Lung (tissue), 12 donors: ENCODE measurements around the gene TFRC. TPM values are rescaled to one million over a fixed set of nuclear protein-coding genes. Genes with fewer than 3 reads are reported as not detected.
"Not testable (repeated sequence)": the region's sequence is repeated elsewhere in the genome, so short reads cannot be mapped to it uniquely, and the experiment has no call there.

Experiments used
- ATAC-seq: fragments of 200-7000 bp; cut with Tn5 transposase; one replicate; pipeline ENCODE4 v1.9.1; 2020; ENCODE audit warnings: moderate number of reproducible peaks; ENCODE audit not compliant: insufficient read depth, low FRiP score
- DNase-seq, 3 donors: peaks; one replicate each; pipeline ENCODE4 v3.0.0-alpha.2; 2013 to 2017
- H3K27ac ChIP-seq, 2 donors: one replicate each; pipeline ENCODE4 v1.5.1; 2013; ENCODE audit warnings: mild to moderate bottlenecking in 2 of 2, moderate library complexity in 2 of 2, control low read depth in 1 of 2, inconsistent platforms in 1 of 2, low read depth in 1 of 2, low read length in 1 of 2
- H3K27me3 ChIP-seq, 3 donors: one replicate each; pipeline ENCODE4 v1.5.1; 2013; ENCODE audit warnings: low read length in 2 of 3; ENCODE audit not compliant: control insufficient read depth in 3 of 3, insufficient read depth in 3 of 3
- H3K36me3 ChIP-seq, 4 donors: one replicate each; pipeline ENCODE4 v1.5.1; 2013; ENCODE audit warnings: low read length in 4 of 4, mild to moderate bottlenecking in 1 of 4, moderate library complexity in 1 of 4; ENCODE audit not compliant: control insufficient read depth in 4 of 4, insufficient read depth in 4 of 4
- H3K4me1 ChIP-seq, 5 donors: one replicate each; pipeline ENCODE4 v1.5.1; 2013; ENCODE audit warnings: low read length in 5 of 5, mild to moderate bottlenecking in 2 of 5, moderate library complexity in 1 of 5; ENCODE audit not compliant: control insufficient read depth in 5 of 5, insufficient read depth in 5 of 5
- H3K4me3 ChIP-seq: one replicate; pipeline ENCODE4 v1.5.1; 2013; ENCODE audit warnings: mild to moderate bottlenecking, control low read depth, moderate library complexity
- H3K9ac ChIP-seq, 2 donors: one replicate each; pipeline ENCODE4 v1.5.1; 2013; ENCODE audit warnings: low read length in 2 of 2, control low read depth in 1 of 2; ENCODE audit not compliant: insufficient read depth in 1 of 2
- H3K9me3 ChIP-seq, 4 donors: one replicate each; pipeline ENCODE4 v1.5.1; 2013; ENCODE audit warnings: low read length in 3 of 4, mild to moderate bottlenecking in 1 of 4, moderate library complexity in 1 of 4; ENCODE audit not compliant: control insufficient read depth in 4 of 4, insufficient read depth in 3 of 4
- WGBS, 2 donors: extraction: QIAGEN DNeasy Blood & Tissue Kit; methylation state at CpG; one replicate each; pipeline ENCODE4 v1.1.7; 2013; 5-methylcytosine and 5-hydroxymethylcytosine counted together
- polyA plus RNA-seq, 2 donors: library from polyadenylated mRNA; stranded (reverse); fragments of 200-250 nt; gene quantifications; one replicate each; pipeline ENCODE4 v1.2.1, GENCODE V29; 2013
- total RNA-seq, 2 donors: library from RNA; depleted of rRNA in 1 of 2; stranded (reverse); fragments of >200 nt in 1 of 2; gene quantifications; one replicate each; pipeline ENCODE4 v1.2.1, GENCODE V29; 2014 to 2021
- TF ChIP-seq, protein P1 (sequence below): IDR thresholded peaks from 2 replicates; pipeline ENCODE4 v1.5.1; 2012; ENCODE audit warnings: mild to moderate bottlenecking; ENCODE audit errors: control extremely low read depth, extremely low read depth
- donor health status: control.
- donor health status: control.
- donor health status: Bipolar disorder and iron deficiency.
- donor health status: healthy.
- donor health status: DM: yes; HTN: yes; CAD: no.

The TFRC gene
- total and polyA plus RNA-seq, 4 donors = 28.1 to 259 (median 112) TPM

- H3K4me3 ChIP-seq = no peak overlapping the region
- no peak overlapping the region for H3K27ac ChIP-seq
- H3K4me1 ChIP-seq = no peaks in the 10 kb centered on the region
- no peaks in the 10 kb centered on the region for H3K27me3 ChIP-seq
- H3K9me3 ChIP-seq = peaks cover 0 to 5% (median 4%) of the 10 kb centered on the region in 4 donors
- no peak for DNase-seq
- H3K9ac ChIP-seq = no peak overlapping the region
- no peak for ATAC-seq
- H3K36me3 ChIP-seq = no peaks in the 10 kb centered on the region
- TF ChIP-seq, protein P1, sequence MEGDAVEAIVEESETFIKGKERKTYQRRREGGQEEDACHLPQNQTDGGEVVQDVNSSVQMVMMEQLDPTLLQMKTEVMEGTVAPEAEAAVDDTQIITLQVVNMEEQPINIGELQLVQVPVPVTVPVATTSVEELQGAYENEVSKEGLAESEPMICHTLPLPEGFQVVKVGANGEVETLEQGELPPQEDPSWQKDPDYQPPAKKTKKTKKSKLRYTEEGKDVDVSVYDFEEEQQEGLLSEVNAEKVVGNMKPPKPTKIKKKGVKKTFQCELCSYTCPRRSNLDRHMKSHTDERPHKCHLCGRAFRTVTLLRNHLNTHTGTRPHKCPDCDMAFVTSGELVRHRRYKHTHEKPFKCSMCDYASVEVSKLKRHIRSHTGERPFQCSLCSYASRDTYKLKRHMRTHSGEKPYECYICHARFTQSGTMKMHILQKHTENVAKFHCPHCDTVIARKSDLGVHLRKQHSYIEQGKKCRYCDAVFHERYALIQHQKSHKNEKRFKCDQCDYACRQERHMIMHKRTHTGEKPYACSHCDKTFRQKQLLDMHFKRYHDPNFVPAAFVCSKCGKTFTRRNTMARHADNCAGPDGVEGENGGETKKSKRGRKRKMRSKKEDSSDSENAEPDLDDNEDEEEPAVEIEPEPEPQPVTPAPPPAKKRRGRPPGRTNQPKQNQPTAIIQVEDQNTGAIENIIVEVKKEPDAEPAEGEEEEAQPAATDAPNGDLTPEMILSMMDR = no peak
- 85 to 91% methylated on average over 6 of the region's 6 CpGs for WGBS, 2 donors
These were observed 39.2 kb downstream of the TFRC start for GRCh38 chr3:196042673-196043072.

- Histone ChIP-seq H3K4me1 (no peaks in the 10 kb centered on the region), H3K9me3 (peaks cover 0 to 5% (median 2%) of the 10 kb centered on the region in 4 donors), H3K27ac (no peak overlapping the region), H3K27me3 (no peaks in the 10 kb centered on the region), H3K36me3 (no peaks in the 10 kb centered on the region), H3K9ac (no peak overlapping the region), H3K4me3 (no peak overlapping the region)
- DNase-seq (peak in 1 of 3 donors; percentile 1), ATAC-seq (no peak)
- 98 to 99% methylated on average over 2 of the region's 2 CpGs for WGBS, 2 donors
- TF ChIP-seq, protein P1 = no peak
These were observed 42.5 kb downstream of the TFRC start for GRCh38 chr3:196039359-196039758.

- not testable (repeated sequence) for H3K4me1 ChIP-seq, H3K27me3 ChIP-seq, DNase-seq, H3K4me3 ChIP-seq, H3K36me3 ChIP-seq, H3K9me3 ChIP-seq, H3K27ac ChIP-seq, ATAC-seq, H3K9ac ChIP-seq
- WGBS, 2 donors = 37 to 55% methylated on average over 10 of the region's 10 CpGs
These were observed 55.8 kb downstream of the TFRC start for GRCh38 chr3:196026059-196026458.

DNA sequence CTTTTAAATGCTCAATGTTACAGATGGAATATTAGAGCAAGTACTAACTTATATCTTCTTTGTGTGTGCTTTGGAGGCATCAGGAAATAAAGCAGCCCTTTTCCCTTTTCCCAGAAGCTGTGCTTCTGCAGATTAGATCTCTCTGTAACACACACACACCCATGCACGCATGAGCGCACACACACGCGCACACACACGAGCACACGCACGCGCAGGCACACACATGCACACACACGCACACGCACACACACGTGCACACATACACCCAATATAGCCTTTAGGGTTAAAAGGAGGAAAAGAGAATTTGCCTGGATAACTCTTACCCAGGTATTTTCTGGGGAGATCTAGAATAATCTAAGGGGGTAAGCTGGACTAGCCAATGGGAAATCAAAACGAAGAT, 56.9 kb downstream of the TFRC start:
- Histone ChIP-seq H3K4me3 (no peak overlapping the region), H3K4me1 (peaks cover 0 to 4% (median 0%) of the 10 kb centered on the region in 5 donors), H3K9ac (no peak overlapping the region), H3K36me3 (no peaks in the 10 kb centered on the region), H3K27ac (no peak overlapping the region), H3K9me3 (no peaks in the 10 kb centered on the region), H3K27me3 (peaks cover 0 to 5% (median 0%) of the 10 kb centered on the region in 3 donors)
- DNase-seq = no peak
- no peak for ATAC-seq
- TF ChIP-seq, protein P1 = no peak
- WGBS, 2 donors = 82 to 88% methylated on average over 12 of the region's 12 CpGs
